Neural cell (in vitro differentiated cells): Measurements from ENCODE around the gene ZNF331.

ENCODE experiments used
- CTCF ChIP-seq: fragments of 450-650 bp; IDR thresholded peaks from 2 replicates; pipeline ENCODE4 v1.5.1; 2014; ENCODE audit warnings: antibody characterized with exemption, mild to moderate bottlenecking, moderate library complexity; ENCODE audit not compliant: poor library complexity, severe bottlenecking
- EP300 ChIP-seq: fragments of 450-650 bp; conservative IDR thresholded peaks from 2 replicates; pipeline ENCODE4 v1.6.1; 2014; ENCODE audit warnings: antibody characterized with exemption, mild to moderate bottlenecking, moderate library complexity; ENCODE audit not compliant: poor library complexity, severe bottlenecking
- EZH2 ChIP-seq: fragments of 200-600, 300-800 bp; shearing (Covaris generic), sonication (generic); IDR thresholded peaks from 2 replicates; pipeline ENCODE4 v1.6.1; 2014; ENCODE audit warnings: antibody characterized with exemption, low read length, borderline replicate concordance, mild to moderate bottlenecking; ENCODE audit not compliant: insufficient read depth, poor library complexity, severe bottlenecking
- MXI1 ChIP-seq: fragments of 450-650 bp; conservative IDR thresholded peaks from 2 replicates; pipeline ENCODE4 v1.6.1; 2014; ENCODE audit warnings: antibody characterized with exemption, mild to moderate bottlenecking; ENCODE audit not compliant: poor library complexity, severe bottlenecking
- POLR2AphosphoS5 ChIP-seq: IDR thresholded peaks from 2 replicates; pipeline ENCODE4 v1.6.1; 2012
- RAD21 ChIP-seq: fragments of 450-650 bp; conservative IDR thresholded peaks from 2 replicates; pipeline ENCODE4 v1.6.1; 2014; ENCODE audit warnings: antibody characterized with exemption, mild to moderate bottlenecking, moderate library complexity
- SMC3 ChIP-seq: fragments of 450-650 bp; conservative IDR thresholded peaks from 2 replicates; pipeline ENCODE4 v1.6.1; 2014; ENCODE audit warnings: antibody characterized with exemption, mild to moderate bottlenecking, moderate library complexity; ENCODE audit not compliant: poor library complexity
- TAF1 ChIP-seq: IDR thresholded peaks from 2 replicates; pipeline ENCODE4 v1.6.1; 2012; ENCODE audit warnings: low read depth
- TF ChIP-seq, protein P1 (sequence below): IDR thresholded peaks from 2 replicates; pipeline ENCODE4 v1.6.1; 2012; ENCODE audit warnings: borderline replicate concordance

GRCh38 chr19:53536225-53536548, 1.8 kb upstream of the ZNF331 start:
- no peak for TF ChIP-seq CTCF
- TF ChIP-seq EZH2: no peak
- TF ChIP-seq POLR2AphosphoS5: no peak
- TF ChIP-seq, protein P1, sequence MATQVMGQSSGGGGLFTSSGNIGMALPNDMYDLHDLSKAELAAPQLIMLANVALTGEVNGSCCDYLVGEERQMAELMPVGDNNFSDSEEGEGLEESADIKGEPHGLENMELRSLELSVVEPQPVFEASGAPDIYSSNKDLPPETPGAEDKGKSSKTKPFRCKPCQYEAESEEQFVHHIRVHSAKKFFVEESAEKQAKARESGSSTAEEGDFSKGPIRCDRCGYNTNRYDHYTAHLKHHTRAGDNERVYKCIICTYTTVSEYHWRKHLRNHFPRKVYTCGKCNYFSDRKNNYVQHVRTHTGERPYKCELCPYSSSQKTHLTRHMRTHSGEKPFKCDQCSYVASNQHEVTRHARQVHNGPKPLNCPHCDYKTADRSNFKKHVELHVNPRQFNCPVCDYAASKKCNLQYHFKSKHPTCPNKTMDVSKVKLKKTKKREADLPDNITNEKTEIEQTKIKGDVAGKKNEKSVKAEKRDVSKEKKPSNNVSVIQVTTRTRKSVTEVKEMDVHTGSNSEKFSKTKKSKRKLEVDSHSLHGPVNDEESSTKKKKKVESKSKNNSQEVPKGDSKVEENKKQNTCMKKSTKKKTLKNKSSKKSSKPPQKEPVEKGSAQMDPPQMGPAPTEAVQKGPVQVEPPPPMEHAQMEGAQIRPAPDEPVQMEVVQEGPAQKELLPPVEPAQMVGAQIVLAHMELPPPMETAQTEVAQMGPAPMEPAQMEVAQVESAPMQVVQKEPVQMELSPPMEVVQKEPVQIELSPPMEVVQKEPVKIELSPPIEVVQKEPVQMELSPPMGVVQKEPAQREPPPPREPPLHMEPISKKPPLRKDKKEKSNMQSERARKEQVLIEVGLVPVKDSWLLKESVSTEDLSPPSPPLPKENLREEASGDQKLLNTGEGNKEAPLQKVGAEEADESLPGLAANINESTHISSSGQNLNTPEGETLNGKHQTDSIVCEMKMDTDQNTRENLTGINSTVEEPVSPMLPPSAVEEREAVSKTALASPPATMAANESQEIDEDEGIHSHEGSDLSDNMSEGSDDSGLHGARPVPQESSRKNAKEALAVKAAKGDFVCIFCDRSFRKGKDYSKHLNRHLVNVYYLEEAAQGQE: no peak
- TF ChIP-seq EP300: no peak
- no peak for TF ChIP-seq SMC3
- TF ChIP-seq RAD21: no peak
- TF ChIP-seq TAF1: no peak
- TF ChIP-seq MXI1: no peak
